HG03342 (cell line): ENCODE measurements around the gene FAM236C.
"Not testable (repeated sequence)": the region's sequence is repeated elsewhere in the genome, so short reads cannot be mapped to it uniquely, and the experiment has no call there.

Experiments
- ATAC-seq: cut with Tn5 transposase; IDR thresholded peaks from one replicate; pipeline ENCODE4 v1.9.1; 2021; ENCODE audit warnings: mild to moderate bottlenecking, moderate library complexity; ENCODE audit not compliant: unreplicated experiment

FAM236C gene

DNA sequence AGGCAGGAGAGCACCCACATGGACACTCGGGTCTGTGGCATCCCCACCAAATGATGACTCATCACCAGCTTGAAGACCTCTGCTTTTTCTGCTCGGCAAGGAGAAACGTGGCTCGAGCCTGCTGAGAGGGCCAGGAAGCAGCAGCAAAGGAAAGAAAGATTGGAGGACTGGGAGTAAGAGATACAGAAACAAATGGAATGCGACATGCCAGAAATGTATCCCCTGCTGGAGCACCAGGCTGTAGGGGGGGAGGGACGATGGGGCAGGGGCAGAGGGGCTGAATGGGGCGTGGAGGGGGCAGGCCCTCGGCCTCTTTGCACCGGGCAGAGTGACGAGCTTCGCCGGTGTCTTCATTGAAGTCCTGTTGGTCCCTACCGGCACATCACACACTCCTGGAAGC, at the start of gene FAM236C:
TSS of gene FAM236C (plus strand) at position 301 of the 400 bp plus-strand sequence. CDS start 100 bp downstream, outside the sequence.
- not testable (repeated sequence) for ATAC-seq

GRCh38 chrX:72882898-72883297, 29.5 kb upstream of the FAM236C start:
- not testable (repeated sequence) for ATAC-seq

DNA sequence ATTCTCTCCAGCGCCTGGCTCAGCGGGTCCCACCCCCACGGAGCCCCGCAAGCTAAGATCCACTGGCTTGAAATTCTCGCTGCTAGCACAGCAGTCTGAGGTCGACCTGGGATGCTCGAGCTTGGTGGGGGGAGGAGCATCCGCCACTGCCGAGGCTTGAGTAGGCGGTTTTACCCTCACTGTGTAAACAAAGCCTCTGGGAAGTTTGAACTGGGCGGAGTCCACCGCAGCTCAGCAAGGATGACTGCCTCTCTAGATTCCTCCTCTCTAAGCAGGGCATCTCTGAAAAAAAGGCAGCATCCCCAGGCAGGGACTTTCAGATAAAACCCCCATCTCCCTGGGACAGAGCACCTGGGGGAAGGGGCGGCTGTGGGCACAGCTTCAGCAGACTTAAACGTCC, 22.7 kb upstream of the FAM236C start:
- ATAC-seq: not testable (repeated sequence)

- ATAC-seq: not testable (repeated sequence)
Observed at GRCh38 chrX:72916096-72916495, 3.7 kb downstream of the FAM236C start.

DNA sequence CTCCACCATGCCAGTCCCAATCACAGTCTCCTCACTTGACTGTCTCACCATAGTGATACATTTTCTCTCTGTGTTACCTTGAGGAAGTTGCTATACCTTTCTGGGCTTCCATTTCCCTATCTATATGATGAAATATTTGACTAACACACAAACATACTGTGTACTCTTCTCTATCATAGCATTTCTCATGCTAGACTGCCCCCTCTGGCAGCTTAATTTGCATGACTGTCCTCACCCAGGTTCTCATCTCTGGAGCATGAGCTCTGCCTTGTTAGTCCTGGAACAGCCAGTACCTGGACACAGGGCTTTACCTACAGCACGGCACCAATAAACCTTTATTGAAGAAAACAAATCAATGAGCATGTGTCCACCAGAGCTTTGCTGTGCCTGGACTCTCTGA, 19.9 kb downstream of the FAM236C start:
- not testable (repeated sequence) for ATAC-seq

- not testable (repeated sequence) for ATAC-seq
Observed at GRCh38 chrX:72936455-72936854, 24.0 kb downstream of the FAM236C start.

DNA sequence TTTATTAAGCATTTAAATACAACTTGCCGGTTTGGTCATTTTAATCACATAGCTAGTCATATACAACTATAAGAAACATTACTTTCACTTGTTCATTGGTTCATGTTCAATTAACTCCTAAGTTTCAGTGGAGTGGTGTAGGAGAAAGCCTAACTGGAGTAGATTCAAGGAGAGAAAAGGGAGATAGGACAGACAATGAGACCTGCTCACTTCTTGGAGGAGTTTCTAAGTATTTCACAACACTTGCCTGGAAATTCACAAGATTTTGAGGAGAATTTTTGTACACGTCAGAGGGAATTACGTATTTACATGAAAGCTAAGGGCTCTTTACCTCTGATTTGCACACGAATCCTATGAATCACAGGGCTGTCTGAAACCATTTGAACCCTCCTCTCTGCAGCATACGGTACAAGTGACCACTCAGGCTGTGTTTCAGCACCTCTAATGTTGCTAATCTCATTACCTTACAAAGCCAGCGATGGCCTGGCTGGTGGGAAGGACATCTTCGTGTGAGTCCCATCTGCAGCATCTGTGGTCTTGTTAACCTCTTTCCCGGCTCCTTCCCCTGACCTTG, 24.6 kb downstream of the FAM236C start:
- ATAC-seq: not testable (repeated sequence)

DNA sequence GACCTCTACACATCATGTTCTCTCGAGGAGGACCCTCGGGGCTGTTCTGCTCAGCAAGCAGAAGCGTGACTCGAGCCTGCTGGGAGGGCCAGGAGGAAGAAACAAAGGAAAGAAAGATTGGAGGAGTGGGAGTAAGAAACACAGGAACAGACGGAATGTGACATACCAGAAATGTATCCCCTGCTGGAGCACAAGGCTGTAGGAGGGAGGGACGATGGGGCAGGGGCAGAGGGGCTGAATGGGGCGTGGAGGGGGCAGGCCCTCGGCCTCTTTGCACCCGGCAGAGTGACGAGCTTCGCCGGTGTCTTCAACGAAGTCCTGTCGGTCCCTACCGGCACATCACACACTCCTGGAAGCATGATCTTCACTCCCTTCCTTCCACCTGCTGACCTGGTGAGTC, 25.5 kb downstream of the FAM236C start, which contains the start of gene FAM236A:
TSS of gene FAM236A (plus strand) at position 301 of the 400 bp plus-strand sequence. CDS start at position 358, 57 bp downstream.
- not testable (repeated sequence) for ATAC-seq

DNA sequence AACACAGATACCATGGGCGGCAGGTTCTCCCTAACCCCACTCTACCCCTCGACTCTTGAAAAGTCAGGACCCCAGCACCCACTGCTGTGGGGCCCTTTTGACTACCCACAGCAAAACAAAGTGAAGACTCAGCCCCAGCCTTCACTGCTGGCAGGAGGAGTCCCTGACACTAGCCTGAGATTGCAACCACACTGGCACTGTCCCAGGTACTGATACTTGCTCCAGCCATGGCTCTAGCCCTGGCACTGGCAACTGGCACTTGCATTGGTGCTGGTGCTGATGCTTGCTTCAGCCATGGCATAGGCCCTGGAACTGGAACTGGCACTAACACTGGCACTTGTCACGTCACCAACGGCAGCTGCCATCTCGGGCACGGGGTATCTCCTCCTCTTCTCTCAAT, 29.9 kb downstream of the FAM236C start:
- ATAC-seq: not testable (repeated sequence)

GRCh38 chrX:72943035-72943818, 30.8 kb downstream of the FAM236C start:
- ATAC-seq: peak; percentile 64

DNA sequence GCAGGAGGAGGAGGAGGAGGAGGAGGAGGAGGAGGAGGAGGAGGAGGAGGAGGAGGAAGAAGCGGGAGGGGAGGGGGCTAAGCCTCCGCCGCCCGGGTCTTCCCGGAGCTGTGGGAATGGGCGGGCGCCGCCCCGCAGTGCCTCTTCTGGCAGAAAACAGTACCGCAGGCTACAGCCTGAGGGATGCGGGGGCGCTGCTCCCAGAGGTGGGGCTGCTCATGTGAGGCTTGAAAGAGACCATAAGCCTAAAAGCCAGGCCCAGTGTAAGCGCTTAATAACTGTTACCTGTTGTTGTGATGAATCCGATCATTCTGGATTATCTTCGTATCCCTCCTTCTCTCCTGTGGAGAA, 31.4 kb downstream of the FAM236C start, which contains the start of gene DMRTC1:
TSS of gene DMRTC1 (minus strand) at position 19 of the 351 bp plus-strand sequence. CDS start 68,143 bp downstream, outside the sequence.
- peak; percentile 87 for ATAC-seq

- ATAC-seq: not testable (repeated sequence)
Observed at GRCh38 chrX:72959971-72960370, 47.6 kb downstream of the FAM236C start.
